A549 (cell line): ENCODE data around the gene AXL.

Experiments used
- TF ChIP-seq, protein P1 (sequence below): fragments of 450-650 bp; IDR thresholded peaks from 2 replicates; pipeline ENCODE4 v1.6.1; 2014; ENCODE audit warnings: antibody characterized with exemption
- TF ChIP-seq, protein P2 (sequence below): fragments of >200 bp; sonication (Bioruptor Twin); formaldehyde crosslinking; IDR thresholded peaks from 3 replicates; pipeline ENCODE4 v1.5.1; 2016
- TF ChIP-seq, protein P3 (sequence below): fragments of 150-350 bp; IDR thresholded peaks from 2 replicates; pipeline ENCODE4 v1.6.1; 2014; ENCODE audit warnings: low read depth, mild to moderate bottlenecking, low read length

DNA sequence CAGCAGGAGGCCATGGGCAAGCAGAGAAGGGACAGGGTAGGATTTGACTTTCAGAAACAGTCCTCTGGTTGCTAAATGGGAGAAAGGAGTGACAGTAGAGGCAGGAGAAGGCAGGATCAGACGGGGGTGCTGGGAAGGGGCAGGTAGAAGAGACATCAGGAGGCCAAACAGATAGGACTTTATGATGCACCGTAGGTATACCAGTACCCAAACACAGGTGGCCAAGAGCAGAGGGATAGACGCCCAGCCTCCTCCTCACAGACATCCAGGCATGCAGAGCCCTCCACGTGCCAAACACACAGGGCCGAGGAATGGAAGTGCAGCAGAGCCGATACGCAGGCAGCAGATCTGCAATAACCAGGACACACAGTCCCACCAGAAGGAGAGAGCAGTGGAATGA lies 1.3 kb upstream of the AXL start:
- TF ChIP-seq, protein P1, sequence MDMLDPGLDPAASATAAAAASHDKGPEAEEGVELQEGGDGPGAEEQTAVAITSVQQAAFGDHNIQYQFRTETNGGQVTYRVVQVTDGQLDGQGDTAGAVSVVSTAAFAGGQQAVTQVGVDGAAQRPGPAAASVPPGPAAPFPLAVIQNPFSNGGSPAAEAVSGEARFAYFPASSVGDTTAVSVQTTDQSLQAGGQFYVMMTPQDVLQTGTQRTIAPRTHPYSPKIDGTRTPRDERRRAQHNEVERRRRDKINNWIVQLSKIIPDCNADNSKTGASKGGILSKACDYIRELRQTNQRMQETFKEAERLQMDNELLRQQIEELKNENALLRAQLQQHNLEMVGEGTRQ, result no peak
- TF ChIP-seq, protein P2, sequence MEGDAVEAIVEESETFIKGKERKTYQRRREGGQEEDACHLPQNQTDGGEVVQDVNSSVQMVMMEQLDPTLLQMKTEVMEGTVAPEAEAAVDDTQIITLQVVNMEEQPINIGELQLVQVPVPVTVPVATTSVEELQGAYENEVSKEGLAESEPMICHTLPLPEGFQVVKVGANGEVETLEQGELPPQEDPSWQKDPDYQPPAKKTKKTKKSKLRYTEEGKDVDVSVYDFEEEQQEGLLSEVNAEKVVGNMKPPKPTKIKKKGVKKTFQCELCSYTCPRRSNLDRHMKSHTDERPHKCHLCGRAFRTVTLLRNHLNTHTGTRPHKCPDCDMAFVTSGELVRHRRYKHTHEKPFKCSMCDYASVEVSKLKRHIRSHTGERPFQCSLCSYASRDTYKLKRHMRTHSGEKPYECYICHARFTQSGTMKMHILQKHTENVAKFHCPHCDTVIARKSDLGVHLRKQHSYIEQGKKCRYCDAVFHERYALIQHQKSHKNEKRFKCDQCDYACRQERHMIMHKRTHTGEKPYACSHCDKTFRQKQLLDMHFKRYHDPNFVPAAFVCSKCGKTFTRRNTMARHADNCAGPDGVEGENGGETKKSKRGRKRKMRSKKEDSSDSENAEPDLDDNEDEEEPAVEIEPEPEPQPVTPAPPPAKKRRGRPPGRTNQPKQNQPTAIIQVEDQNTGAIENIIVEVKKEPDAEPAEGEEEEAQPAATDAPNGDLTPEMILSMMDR, result no peak
- TF ChIP-seq, protein P3, sequence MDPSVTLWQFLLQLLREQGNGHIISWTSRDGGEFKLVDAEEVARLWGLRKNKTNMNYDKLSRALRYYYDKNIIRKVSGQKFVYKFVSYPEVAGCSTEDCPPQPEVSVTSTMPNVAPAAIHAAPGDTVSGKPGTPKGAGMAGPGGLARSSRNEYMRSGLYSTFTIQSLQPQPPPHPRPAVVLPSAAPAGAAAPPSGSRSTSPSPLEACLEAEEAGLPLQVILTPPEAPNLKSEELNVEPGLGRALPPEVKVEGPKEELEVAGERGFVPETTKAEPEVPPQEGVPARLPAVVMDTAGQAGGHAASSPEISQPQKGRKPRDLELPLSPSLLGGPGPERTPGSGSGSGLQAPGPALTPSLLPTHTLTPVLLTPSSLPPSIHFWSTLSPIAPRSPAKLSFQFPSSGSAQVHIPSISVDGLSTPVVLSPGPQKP, result no peak
